Parietal lobe (tissue), 2 donors: ENCODE data around the gene CHAF1B. TPM values are rescaled to one million over a fixed set of nuclear protein-coding genes. Genes with fewer than 3 reads are reported as not detected.

ENCODE experiments used
- small RNA-seq: library from RNA; depleted of rRNA; stranded (forward); fragments of <200 nt; gene quantifications from one replicate; pipeline ENCODE3, GENCODE V24; 2014; ENCODE audit warnings: low replicate concordance
- total RNA-seq: library from RNA; depleted of rRNA; stranded (reverse); fragments of >200 nt; gene quantifications from one replicate; pipeline ENCODE4 v1.2.3, GENCODE V29; 2014

CHAF1B gene
- 1.9 TPM for total RNA-seq

GRCh38 chr21:36385233-36386030 lies at the start of gene CHAF1B:
Gene CHAF1B (plus strand): TSS chr21:36385392. CDS start chr21:36386137, 745 bp downstream.

Small RNA genes within 50 kb of the gene (small RNA-seq; reads per million reads assigned to genes)
- not detected for gene ATP5MFP1

Other genes starting within 250 kb of the CHAF1B start
- 72.0 TPM for gene DOP1B, start 228.6 kb upstream of the CHAF1B start, total RNA-seq
- gene MORC3, start 65.2 kb upstream of the CHAF1B start, total RNA-seq, result 124 TPM
- not detected for gene CLDN14, start 94.7 kb downstream of the CHAF1B start, total RNA-seq